Renal cortex interstitium (tissue), 11 donors: ENCODE data around the gene SCAF11. TPM values are rescaled to one million over a fixed set of nuclear protein-coding genes. Genes with fewer than 3 reads are reported as not detected.

ENCODE experiments used
- DNase-seq, 11 donors: peaks; one replicate each; pipeline ENCODE4 v3.0.0-alpha.2; 2013; ENCODE audit warnings: low read depth in 9 of 11, low spot score in 4 of 11; ENCODE audit errors: extremely low read depth in 1 of 11
- polyA plus RNA-seq, 3 donors: library from polyadenylated mRNA; unstranded; fragments of 120-200 nt; gene quantifications; one replicate each; pipeline ENCODE4 v1.2.1, GENCODE V29; 2013; ENCODE audit not compliant: insufficient read length in 3 of 3

The SCAF11 gene
- polyA plus RNA-seq, 3 donors: 106 to 131 (median 125) TPM

GRCh38 chr12:45879363-45879895 is 110.9 kb downstream of the SCAF11 start:
- no peak for DNase-seq

- no peak for DNase-seq
These were observed 111.6 kb downstream of the SCAF11 start for GRCh38 chr12:45878630-45879255.

- no peak for DNase-seq
These were observed 113.3 kb downstream of the SCAF11 start for GRCh38 chr12:45877069-45877468.

- DNase-seq: no peak
These were observed 117.9 kb downstream of the SCAF11 start for GRCh38 chr12:45872446-45872845.
